Suprapubic skin (tissue), 4 donors: ENCODE data around the gene TAF4B. TPM values are rescaled to one million over a fixed set of nuclear protein-coding genes. Genes with fewer than 3 reads are reported as not detected.

Experiments
- DNase-seq, 2 donors: peaks; one replicate each; pipeline ENCODE4 v3.0.0-alpha.2; 2019; ENCODE audit warnings: low spot score in 2 of 2
- H3K27ac ChIP-seq: fragments of 200-600 bp; sonication (generic); one replicate; pipeline ENCODE4 v1.5.1; 2019
- H3K27me3 ChIP-seq: fragments of 200-600 bp; sonication (generic); one replicate; pipeline ENCODE4 v1.5.1; 2019
- H3K36me3 ChIP-seq: fragments of 200-600 bp; sonication (generic); one replicate; pipeline ENCODE4 v1.5.1; 2019
- H3K4me1 ChIP-seq: fragments of 200-600 bp; sonication (generic); one replicate; pipeline ENCODE4 v1.5.1; 2019
- H3K4me3 ChIP-seq: fragments of 200-600 bp; sonication (generic); one replicate; pipeline ENCODE4 v1.5.1; 2019; ENCODE audit warnings: mild to moderate bottlenecking
- H3K9me3 ChIP-seq: fragments of 200-600 bp; sonication (generic); one replicate; pipeline ENCODE4 v1.5.1; 2019
- EP300 ChIP-seq: sonication (generic); formaldehyde crosslinking; IDR thresholded peaks from one replicate; pipeline ENCODE4 v1.6.1; 2017; ENCODE audit warnings: antibody characterized with exemption
- POLR2A ChIP-seq, 2 donors: fragments of 450-650 bp; IDR thresholded peaks; one replicate each; pipeline ENCODE4 v1.6.1; 2017; ENCODE audit warnings: antibody characterized with exemption in 2 of 2, mild to moderate bottlenecking in 2 of 2, moderate library complexity in 2 of 2
- POLR2AphosphoS5 ChIP-seq, 3 donors: sonication (generic); formaldehyde crosslinking; IDR thresholded peaks; one replicate each; pipeline ENCODE4 v1.6.1; 2017; ENCODE audit warnings: antibody characterized with exemption in 3 of 3
- WGBS: methylation state at CpG from one replicate; pipeline ENCODE4 v1.1.5; 2018; 5-methylcytosine and 5-hydroxymethylcytosine counted together
- total RNA-seq, 4 donors: library from RNA; depleted of rRNA; stranded (reverse); fragments of >200 nt; gene quantifications; one replicate each; pipeline ENCODE4 v1.1.0, GENCODE V29; 2016
- TF ChIP-seq, protein P1 (sequence below), 2 donors: fragments of 200-600 bp in 1 of 2; fragments of 450-650 bp in 1 of 2; sonication (generic) in 1 of 2; IDR thresholded peaks; one replicate each; pipeline ENCODE4 v1.5.1; 2016 to 2019; ENCODE audit warnings: antibody characterized with exemption in 2 of 2, mild to moderate bottlenecking in 1 of 2, moderate library complexity in 1 of 2

TAF4B gene
- total RNA-seq, 4 donors from 2014 or later = 21.9 to 28.4 (median 23.4) TPM

DNA sequence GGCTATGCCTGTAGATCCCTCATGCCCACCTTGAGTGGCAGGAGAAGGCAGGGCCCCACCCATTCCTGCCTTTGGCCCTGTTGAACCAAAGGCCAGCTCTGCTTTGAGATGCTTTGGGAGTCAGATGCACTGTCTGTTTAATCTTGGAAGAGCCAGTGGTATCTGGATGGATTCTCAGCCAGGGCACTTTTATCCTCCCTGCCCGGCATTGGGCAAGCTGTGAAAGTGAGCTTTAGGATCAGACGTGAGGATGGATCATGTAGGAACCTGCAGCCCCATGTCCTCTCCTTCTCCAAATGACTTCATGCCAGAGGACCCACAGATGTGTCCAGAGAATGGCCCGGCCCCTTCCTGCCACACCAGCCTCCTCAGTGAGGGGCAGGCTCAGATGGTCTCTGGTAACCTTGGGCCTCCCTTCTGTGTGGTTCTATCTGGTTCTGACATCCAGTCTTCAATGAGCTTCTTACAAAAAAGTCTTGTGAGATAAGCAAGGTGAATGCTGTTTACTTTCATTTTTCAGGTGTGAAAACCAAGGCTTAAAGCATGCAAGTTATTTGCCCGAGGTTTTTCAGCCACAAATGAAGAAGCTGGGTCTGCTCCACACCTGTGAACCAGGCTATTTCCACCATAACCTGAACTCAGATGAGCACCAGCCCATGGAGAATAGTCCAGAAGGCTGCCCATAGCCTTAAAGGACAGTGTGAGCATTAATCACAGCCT lies 198.3 kb downstream of the TAF4B start:
- 81% methylated on average over 3 of the region's 4 CpGs for WGBS
- no peak for DNase-seq
- no peaks in the 10 kb centered on the region for H3K36me3 ChIP-seq
- no peak overlapping the region for H3K27ac ChIP-seq
- H3K4me3 ChIP-seq = no peak overlapping the region
- H3K27me3 ChIP-seq = no peaks in the 10 kb centered on the region
- H3K9me3 ChIP-seq = no peaks in the 10 kb centered on the region
- TF ChIP-seq POLR2AphosphoS5 (IDR thresholded peaks at IDR 0.05) (no peak), POLR2A (IDR thresholded peaks at IDR 0.05) (no peak), EP300 (no peak)
- TF ChIP-seq, protein P1, sequence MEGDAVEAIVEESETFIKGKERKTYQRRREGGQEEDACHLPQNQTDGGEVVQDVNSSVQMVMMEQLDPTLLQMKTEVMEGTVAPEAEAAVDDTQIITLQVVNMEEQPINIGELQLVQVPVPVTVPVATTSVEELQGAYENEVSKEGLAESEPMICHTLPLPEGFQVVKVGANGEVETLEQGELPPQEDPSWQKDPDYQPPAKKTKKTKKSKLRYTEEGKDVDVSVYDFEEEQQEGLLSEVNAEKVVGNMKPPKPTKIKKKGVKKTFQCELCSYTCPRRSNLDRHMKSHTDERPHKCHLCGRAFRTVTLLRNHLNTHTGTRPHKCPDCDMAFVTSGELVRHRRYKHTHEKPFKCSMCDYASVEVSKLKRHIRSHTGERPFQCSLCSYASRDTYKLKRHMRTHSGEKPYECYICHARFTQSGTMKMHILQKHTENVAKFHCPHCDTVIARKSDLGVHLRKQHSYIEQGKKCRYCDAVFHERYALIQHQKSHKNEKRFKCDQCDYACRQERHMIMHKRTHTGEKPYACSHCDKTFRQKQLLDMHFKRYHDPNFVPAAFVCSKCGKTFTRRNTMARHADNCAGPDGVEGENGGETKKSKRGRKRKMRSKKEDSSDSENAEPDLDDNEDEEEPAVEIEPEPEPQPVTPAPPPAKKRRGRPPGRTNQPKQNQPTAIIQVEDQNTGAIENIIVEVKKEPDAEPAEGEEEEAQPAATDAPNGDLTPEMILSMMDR (IDR thresholded peaks at IDR 0.05) = no peak
- H3K4me1 ChIP-seq = no peaks in the 10 kb centered on the region

DNA sequence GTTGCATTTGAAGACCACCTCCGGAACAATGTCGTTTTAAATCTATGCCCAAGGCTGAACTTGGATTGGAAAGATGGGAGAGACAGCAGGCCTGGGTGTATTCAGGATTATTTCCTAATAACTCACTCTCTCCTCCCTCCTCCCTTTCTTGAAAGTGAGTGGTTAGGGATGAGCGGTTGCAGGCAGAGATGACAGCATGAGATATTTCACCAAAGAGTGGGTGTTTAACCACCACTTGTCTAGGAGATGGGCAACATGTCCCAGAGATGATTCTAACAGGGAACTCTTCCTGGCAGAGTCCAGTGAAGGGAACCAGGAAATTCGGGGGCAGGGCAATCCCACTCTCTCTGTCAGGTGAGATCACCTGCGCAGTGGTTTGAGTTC lies 198.9 kb downstream of the TAF4B start:
- WGBS = 76% methylated on average over 5 of the region's 5 CpGs
- no peak overlapping the region for H3K27ac ChIP-seq
- no peaks in the 10 kb centered on the region for H3K4me1 ChIP-seq
- DNase-seq = no peak
- no peaks in the 10 kb centered on the region for H3K36me3 ChIP-seq
- H3K27me3 ChIP-seq = no peaks in the 10 kb centered on the region
- no peak overlapping the region for H3K4me3 ChIP-seq
- no peaks in the 10 kb centered on the region for H3K9me3 ChIP-seq
- TF ChIP-seq, protein P1 (IDR thresholded peaks at IDR 0.05) = no peak
- TF ChIP-seq POLR2A (IDR thresholded peaks at IDR 0.05) (no peak), EP300 (no peak), POLR2AphosphoS5 (IDR thresholded peaks at IDR 0.05) (no peak)

DNA sequence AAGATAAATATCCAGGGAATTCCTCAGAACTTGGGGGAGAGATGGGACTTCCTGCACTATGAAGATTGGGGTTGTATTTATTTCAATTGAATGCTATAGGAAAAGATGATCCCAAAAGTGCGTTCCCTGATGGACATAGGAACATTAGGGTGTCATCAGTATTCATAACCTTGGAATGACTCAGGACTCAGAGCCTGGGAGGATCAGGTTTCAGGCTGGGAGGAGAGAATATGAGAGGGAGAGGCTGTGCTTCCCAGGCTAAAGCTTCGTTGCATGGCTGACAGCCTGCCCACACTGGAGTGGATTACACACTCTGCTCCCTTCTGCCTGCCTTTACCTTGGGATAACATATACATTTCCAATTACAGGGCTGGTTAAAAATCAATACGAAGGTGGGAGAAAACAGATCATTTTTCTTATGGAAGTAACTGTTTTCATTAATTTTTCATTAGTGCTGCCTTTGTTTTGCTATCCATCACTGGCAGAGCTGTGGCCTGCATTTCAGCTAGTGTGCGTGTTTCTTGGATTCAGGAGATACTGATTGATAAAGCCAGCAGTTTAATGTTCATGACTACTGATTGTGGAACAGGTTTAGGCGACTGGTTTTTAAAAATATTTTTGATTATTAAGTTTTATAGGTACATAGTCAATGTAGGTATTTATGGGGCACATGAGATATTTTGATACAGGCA lies 203.4 kb downstream of the TAF4B start:
- peak in 1 of 2 donors; percentile 29 for DNase-seq
- no peak overlapping the region for H3K4me3 ChIP-seq
- no peaks in the 10 kb centered on the region for H3K27me3 ChIP-seq
- H3K9me3 ChIP-seq = no peaks in the 10 kb centered on the region
- no peak for TF ChIP-seq EP300
- TF ChIP-seq, protein P1 (IDR thresholded peaks at IDR 0.05) = no peak
- TF ChIP-seq POLR2AphosphoS5 (IDR thresholded peaks at IDR 0.05) = no peak
- no peak for TF ChIP-seq POLR2A (IDR thresholded peaks at IDR 0.05)
- 37% methylated on average over 5 of the region's 5 CpGs for WGBS
- H3K4me1 ChIP-seq = no peaks in the 10 kb centered on the region
- H3K27ac ChIP-seq = no peak overlapping the region
- H3K36me3 ChIP-seq = no peaks in the 10 kb centered on the region

DNA sequence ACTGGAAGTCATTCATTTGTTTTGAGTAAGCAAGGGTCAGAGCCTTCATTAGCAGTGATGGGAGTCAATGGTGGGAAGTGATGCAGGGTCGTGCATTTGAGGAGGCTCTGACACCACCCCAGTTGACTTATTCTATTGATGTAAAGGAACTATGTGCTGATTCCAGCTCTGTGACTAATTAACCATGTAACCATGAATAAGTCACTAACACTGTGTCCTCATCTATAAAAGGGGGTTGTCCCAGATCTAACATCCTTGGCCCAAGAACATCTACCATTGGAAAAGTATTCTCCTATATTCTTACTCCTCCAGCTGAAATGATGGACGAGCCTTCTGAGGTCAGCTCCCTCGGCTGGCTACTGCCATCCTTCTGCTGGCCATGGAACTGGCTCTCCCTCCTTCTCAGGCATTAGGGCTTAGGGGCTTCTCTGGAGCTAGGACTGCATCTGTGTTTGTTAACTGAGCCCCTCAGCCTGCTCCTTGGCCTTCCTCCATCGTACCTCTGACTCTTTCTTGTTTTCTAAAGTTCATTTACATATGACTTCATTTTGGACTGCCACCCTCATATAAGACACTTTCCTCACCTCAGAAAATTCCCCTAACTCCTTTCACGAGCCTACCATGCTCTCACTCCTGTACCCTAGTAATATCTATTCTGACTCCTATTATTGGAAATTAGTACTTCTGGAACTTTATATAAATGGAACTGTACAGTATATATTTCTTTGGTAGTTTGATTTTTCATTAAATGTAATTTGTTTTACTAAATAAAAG lies 206.6 kb downstream of the TAF4B start:
- H3K27me3 ChIP-seq = no peaks in the 10 kb centered on the region
- H3K36me3 ChIP-seq = no peaks in the 10 kb centered on the region
- TF ChIP-seq, protein P1 (IDR thresholded peaks at IDR 0.05) = no peak
- TF ChIP-seq EP300 (no peak), POLR2AphosphoS5 (IDR thresholded peaks at IDR 0.05) (no peak), POLR2A (IDR thresholded peaks at IDR 0.05) (no peak)
- H3K27ac ChIP-seq = no peak overlapping the region
- no peak for DNase-seq
- no peak overlapping the region for H3K4me3 ChIP-seq
- no peaks in the 10 kb centered on the region for H3K9me3 ChIP-seq
- 89% methylated on average over 5 of the region's 5 CpGs for WGBS
- peaks cover 10% of the 10 kb centered on the region for H3K4me1 ChIP-seq

DNA sequence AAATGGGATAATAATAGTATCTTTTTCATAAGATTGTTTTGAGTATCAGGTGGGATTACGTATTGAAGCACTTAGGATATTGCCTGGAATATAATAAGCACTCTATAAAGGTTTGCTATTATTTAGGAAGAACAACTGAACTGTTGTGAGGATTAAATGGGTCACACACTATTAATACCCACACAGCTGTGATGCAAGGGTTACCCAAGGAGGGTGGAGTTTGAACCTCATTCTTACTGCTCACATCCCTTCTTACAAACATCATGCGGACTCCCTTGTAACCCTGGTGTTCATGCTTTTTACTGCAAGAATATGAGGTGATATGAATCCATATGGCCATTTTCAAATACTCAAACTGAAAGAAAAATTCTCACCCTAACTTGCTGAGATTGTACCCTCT lies 208.6 kb downstream of the TAF4B start:
- Histone ChIP-seq H3K4me1 (peaks cover 11% of the 10 kb centered on the region), H3K9me3 (no peaks in the 10 kb centered on the region)
- no peak for TF ChIP-seq POLR2A (IDR thresholded peaks at IDR 0.05)

More for the DNA sequence above, 208.6 kb downstream of the TAF4B start:
- H3K27me3 ChIP-seq = no peaks in the 10 kb centered on the region
- H3K27ac ChIP-seq = no peak overlapping the region
- DNase-seq = no peak
- H3K4me3 ChIP-seq = no peak overlapping the region
- H3K36me3 ChIP-seq = no peaks in the 10 kb centered on the region
- 44% methylated on average over 2 of the region's 2 CpGs for WGBS
